Kidney (tissue), 14 donors: Measurements from ENCODE around the gene UNC13C. TPM values are rescaled to one million over a fixed set of nuclear protein-coding genes. Genes with fewer than 3 reads are reported as not detected.

Source experiments
- DNase-seq, 5 donors: peaks; one replicate each; pipeline ENCODE4 v3.0.0-alpha.2; 2013 to 2020
- FAIRE-seq: peaks from 2 replicates; lab custom pipeline; 2012; peaks lifted over from hg19 to GRCh38; lab: Jason Lieb, UNC
- H3K27ac ChIP-seq, 2 donors: one replicate each; pipeline ENCODE4 v1.7.0; 2013; ENCODE audit warnings: low read depth in 2 of 2, low read length in 2 of 2, inconsistent platforms in 1 of 2
- H3K27me3 ChIP-seq: one replicate; pipeline ENCODE4 v1.7.1; 2013; ENCODE audit warnings: low read length, inconsistent platforms; ENCODE audit not compliant: control insufficient read depth, insufficient read depth
- H3K36me3 ChIP-seq, 3 donors: one replicate each; pipeline versions ENCODE4 v1.7.0 to v1.7.1; 2013; ENCODE audit warnings: low read length in 3 of 3, control low read depth in 1 of 3, inconsistent platforms in 1 of 3; ENCODE audit not compliant: insufficient read depth in 3 of 3, control insufficient read depth in 2 of 3
- H3K4me1 ChIP-seq, 3 donors: one replicate each; pipeline versions ENCODE4 v1.7.0 to v1.7.1; 2013; ENCODE audit warnings: low read length in 3 of 3, inconsistent platforms in 1 of 3, low read depth in 1 of 3; ENCODE audit not compliant: control insufficient read depth in 2 of 3, insufficient read depth in 2 of 3
- H3K4me3 ChIP-seq, 3 donors: one replicate each; pipeline versions ENCODE4 v1.7.0 to v1.8.1; 2013; ENCODE audit warnings: low read length in 3 of 3, control low read depth in 1 of 3, inconsistent platforms in 1 of 3
- H3K9ac ChIP-seq, 3 donors: one replicate each; pipeline versions ENCODE4 v1.7.0 to v1.7.1; 2013; ENCODE audit warnings: low read length in 3 of 3, control low read depth in 1 of 3, inconsistent platforms in 1 of 3
- H3K9me3 ChIP-seq, 3 donors: one replicate each; pipeline versions ENCODE4 v1.7.0 to v1.7.1; 2013; ENCODE audit warnings: low read length in 3 of 3, control low read depth in 1 of 3, inconsistent platforms in 1 of 3; ENCODE audit not compliant: control insufficient read depth in 2 of 3, insufficient read depth in 1 of 3
- CTCF ChIP-seq: IDR thresholded peaks from 3 replicates; pipeline ENCODE4 v1.5.1; 2012; ENCODE audit warnings: mild to moderate bottlenecking, moderate library complexity, borderline replicate concordance; ENCODE audit not compliant: insufficient read depth; ENCODE audit errors: extremely low read depth
- intact Hi-C: fragments of 100-400 bp; cut with DNase I; formaldehyde crosslinking; loops from one replicate; pipeline ENCODE4 v1.11.1; 2022
- polyA plus RNA-seq: library from polyadenylated mRNA; stranded (reverse); fragments of 350-450 nt; fragmentation: Illumina TruSeq; extraction: RNeasy Lipid Tissue Mini Kit (QIAGEN cat#74804); gene quantifications from one replicate; pipeline ENCODE4 v1.2.3, GENCODE V29; 2014; ENCODE audit warnings: low read depth, low replicate concordance; ENCODE audit not compliant: insufficient read depth
- total RNA-seq: library from RNA; stranded (reverse); fragmentation: NEBNext Ultra II Directional; extraction: Animal tissue kit (Norgen Biotek cat#: 25700); gene quantifications from one replicate; pipeline ENCODE4 v1.2.1, GENCODE V29; 2021
- donor health status: control.
- donor health status: control.
- donor health status: control.
- donor health status: control.
- donor health status: control.
- donor health status: DM: yes; HTN: yes; CAD: no.
- donor health status: Normal renal cell carcinoma (clear cell type).

Gene UNC13C
- total and polyA plus RNA-seq, 2 donors from 2014 or later = 0.19 to 0.45 TPM

DNA sequence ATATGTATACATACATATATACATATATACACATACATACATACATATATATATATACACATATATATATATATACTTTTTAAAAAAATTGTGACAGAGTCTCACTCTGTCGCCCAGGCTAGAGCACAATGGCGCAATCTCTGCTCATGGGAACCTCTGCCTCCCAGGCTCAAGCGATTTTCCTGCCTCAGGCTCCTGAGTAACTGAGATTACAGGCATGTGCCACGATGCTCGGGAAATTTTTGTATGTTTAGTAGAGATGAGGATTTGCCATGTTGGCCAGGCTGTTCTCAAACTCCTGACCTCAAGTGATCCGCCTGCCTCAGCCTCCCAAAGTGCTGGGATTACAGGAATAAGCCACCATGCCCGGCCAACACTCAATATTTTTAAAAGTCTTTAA, 302.5 kb downstream of the UNC13C start:
- TF ChIP-seq CTCF = no peak
- no peak overlapping the region for H3K27ac ChIP-seq
- FAIRE-seq = no peak
- no peaks in the 10 kb centered on the region for H3K36me3 ChIP-seq
- no peak overlapping the region for H3K9ac ChIP-seq
- no peaks in the 10 kb centered on the region for H3K4me1 ChIP-seq
- H3K9me3 ChIP-seq = no peaks in the 10 kb centered on the region
- intact Hi-C loops = no loop called here
- no peaks in the 10 kb centered on the region for H3K27me3 ChIP-seq
- DNase-seq = no peak
- no peak overlapping the region for H3K4me3 ChIP-seq

- TF ChIP-seq CTCF = no peak
- H3K9me3 ChIP-seq = no peaks in the 10 kb centered on the region
- H3K9ac ChIP-seq = no peak overlapping the region
- H3K27me3 ChIP-seq = no peaks in the 10 kb centered on the region
- H3K4me3 ChIP-seq = no peak overlapping the region
- FAIRE-seq (no peak), DNase-seq (peak in 1 of 5 donors; percentile 39)
- H3K27ac ChIP-seq = no peak overlapping the region
- H3K4me1 ChIP-seq = no peaks in the 10 kb centered on the region
- intact Hi-C loops = no loop called here
- H3K36me3 ChIP-seq = no peaks in the 10 kb centered on the region
These were observed 304.1 kb downstream of the UNC13C start for GRCh38 chr15:54282228-54282836.

DNA sequence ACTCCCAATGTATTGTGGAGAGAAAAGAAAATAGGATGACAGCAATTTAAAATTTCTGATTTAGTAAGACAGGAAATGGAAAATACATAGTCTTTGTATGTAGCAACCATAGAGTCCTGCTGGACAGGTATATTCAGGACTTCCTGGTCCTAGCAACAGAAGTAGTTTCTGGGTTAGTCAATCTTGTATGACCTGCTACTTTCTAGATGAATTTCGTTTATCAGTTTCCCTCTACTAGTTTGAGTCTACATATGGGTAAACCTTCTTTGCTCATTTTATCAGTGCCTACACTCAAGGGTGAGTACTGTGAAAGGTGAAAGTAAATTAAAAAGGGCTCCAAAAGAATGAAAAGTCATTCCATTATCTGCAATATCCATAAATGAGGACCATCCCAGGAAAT, 309.8 kb downstream of the UNC13C start:
- no peak for TF ChIP-seq CTCF
- DNase-seq = no peak
- intact Hi-C loops = no loop called here
- Histone ChIP-seq H3K9me3 (no peaks in the 10 kb centered on the region), H3K9ac (no peak overlapping the region), H3K4me3 (no peak overlapping the region), H3K27ac (no peak overlapping the region), H3K36me3 (no peaks in the 10 kb centered on the region), H3K4me1 (no peaks in the 10 kb centered on the region), H3K27me3 (no peaks in the 10 kb centered on the region)
- FAIRE-seq = no peak
